Psoas muscle (tissue), 8 donors: ENCODE data around the gene COMP. TPM values are rescaled to one million over a fixed set of nuclear protein-coding genes. Genes with fewer than 3 reads are reported as not detected.
A peak's percentile ranks its signal among the peaks of the same experiment; 100 is the strongest.

Source experiments
- ATAC-seq, 4 donors: fragments of 200-7000 bp; cut with Tn5 transposase; one replicate each; pipeline ENCODE4 v1.9.1; 2020; ENCODE audit warnings: moderate library complexity in 3 of 4, mild to moderate bottlenecking in 2 of 4
- DNase-seq, 2 donors: peaks; one replicate each; pipeline ENCODE4 v3.0.0-alpha.2; 2020
- H3K27ac ChIP-seq: fragments of 200-600 bp; one replicate; pipeline ENCODE4 v1.8.0; 2022
- H3K27me3 ChIP-seq, 3 donors: fragments of 200-600 bp in 1 of 3; one replicate each; pipeline versions ENCODE4 v1.6.1 to v1.8.0; 2013 to 2022; ENCODE audit warnings: low read length in 2 of 3, mild to moderate bottlenecking in 2 of 3, moderate library complexity in 1 of 3; ENCODE audit not compliant: insufficient read depth in 3 of 3
- H3K36me3 ChIP-seq, 2 donors: fragments of 200-600 bp in 1 of 2; one replicate each; pipeline versions ENCODE4 v1.6.1 to v1.8.0; 2013 to 2022; ENCODE audit warnings: low read depth in 1 of 2, mild to moderate bottlenecking in 1 of 2, moderate library complexity in 1 of 2; ENCODE audit not compliant: insufficient read depth in 1 of 2
- H3K4me1 ChIP-seq: fragments of 200-600 bp; one replicate; pipeline ENCODE4 v1.8.0; 2022
- H3K4me3 ChIP-seq: fragments of 200-600 bp; one replicate; pipeline ENCODE4 v1.8.0; 2022; ENCODE audit warnings: mild to moderate bottlenecking
- H3K9me3 ChIP-seq: fragments of 200-600 bp; one replicate; pipeline ENCODE4 v1.8.0; 2022
- CTCF ChIP-seq: fragments of 200-600 bp; IDR thresholded peaks from one replicate; pipeline ENCODE4 v1.8.0; 2022; ENCODE audit warnings: antibody characterized with exemption
- WGBS, 3 donors: extraction: QIAGEN DNeasy Blood & Tissue Kit; methylation state at CpG; one replicate each; pipeline versions ENCODE4 v1.1.6 to v1.1.7; 2013; 5-methylcytosine and 5-hydroxymethylcytosine counted together
- intact Hi-C, 2 donors: fragments of 100-400 bp; cut with DNase I; formaldehyde crosslinking; loops; one replicate each; pipeline versions ENCODE4 v1.11.0 to v1.14.2; 2022
- polyA plus RNA-seq, 3 donors: library from polyadenylated mRNA; stranded (reverse); fragments of 200-250 nt; gene quantifications; one replicate each; pipeline ENCODE4 v1.2.3, GENCODE V29; 2013
- total RNA-seq, 4 donors: library from RNA; stranded (reverse); fragmentation: NEBNext Ultra II Directional in 2 of 4; extraction: Animal tissue kit (Norgen Biotek cat#: 25700) in 2 of 4; gene quantifications; one replicate each; pipeline versions ENCODE4 v1.2.1 to v1.2.4, GENCODE V29; 2021 to 2023
- donor health status: healthy with polysubstance abuse.
- donor health status: DM: no; HTN: no; CAD: no; lungs with moderate emphysema.
- donor health status: Bipolar disorder and iron deficiency.
- donor health status: healthy.
- donor health status: DM: yes; HTN: yes; CAD: no.
- donor health status: DM: no; HTN: no; CAD: no.
- donor health status: DM: no; HTN: no; CAD: no.
- donor health status: DM: yes; HTN: yes; CAD: no.

COMP gene
- total and polyA plus RNA-seq, 7 donors: 0.10 to 1.8 (median 0.84) TPM; not detected in 1

DNA sequence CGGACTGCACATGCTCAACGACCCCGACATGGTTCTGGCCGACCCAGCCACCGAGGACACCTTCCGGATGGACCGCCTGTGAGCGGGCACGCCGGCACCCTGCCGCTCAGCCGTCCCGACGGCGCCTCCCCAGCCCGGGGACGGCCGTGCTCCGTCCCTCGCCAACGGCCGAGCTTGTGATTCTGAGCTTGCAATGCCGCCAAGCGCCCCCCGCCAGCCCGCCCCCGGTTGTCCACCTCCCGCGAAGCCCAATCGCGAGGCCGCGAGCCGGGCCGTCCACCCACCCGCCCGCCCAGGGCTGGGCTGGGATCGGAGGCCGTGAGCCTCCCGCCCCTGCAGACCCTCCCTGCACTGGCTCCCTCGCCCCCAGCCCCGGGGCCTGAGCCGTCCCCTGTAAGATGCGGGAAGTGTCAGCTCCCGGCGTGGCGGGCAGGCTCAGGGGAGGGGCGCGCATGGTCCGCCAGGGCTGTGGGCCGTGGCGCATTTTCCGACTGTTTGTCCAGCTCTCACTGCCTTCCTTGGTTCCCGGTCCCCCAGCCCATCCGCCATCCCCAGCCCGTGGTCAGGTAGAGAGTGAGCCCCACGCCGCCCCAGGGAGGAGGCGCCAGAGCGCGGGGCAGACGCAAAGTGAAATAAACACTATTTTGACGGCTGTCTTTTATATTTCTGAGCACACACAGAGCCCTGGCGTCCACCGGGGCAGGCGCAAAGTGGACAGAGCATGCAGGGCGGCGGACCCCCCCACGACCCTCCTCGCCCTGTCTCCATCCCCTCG lies 13.6 kb downstream of the COMP start:
- ATAC-seq (no peak), DNase-seq (peak in 1 of 2 donors; percentile 51)
- no peaks in the 10 kb centered on the region for H3K36me3 ChIP-seq
- 71 to 86% (median 71%) methylated on average over 51 to 71 of the region's 71 CpGs for WGBS, 3 donors
- intact Hi-C loops: no loop called here
- no peak for TF ChIP-seq CTCF
- no peaks in the 10 kb centered on the region for H3K9me3 ChIP-seq
- H3K27me3 ChIP-seq: no peaks in the 10 kb centered on the region
- H3K4me1 ChIP-seq: no peaks in the 10 kb centered on the region
- no peak overlapping the region for H3K4me3 ChIP-seq
- no peak overlapping the region for H3K27ac ChIP-seq

DNA sequence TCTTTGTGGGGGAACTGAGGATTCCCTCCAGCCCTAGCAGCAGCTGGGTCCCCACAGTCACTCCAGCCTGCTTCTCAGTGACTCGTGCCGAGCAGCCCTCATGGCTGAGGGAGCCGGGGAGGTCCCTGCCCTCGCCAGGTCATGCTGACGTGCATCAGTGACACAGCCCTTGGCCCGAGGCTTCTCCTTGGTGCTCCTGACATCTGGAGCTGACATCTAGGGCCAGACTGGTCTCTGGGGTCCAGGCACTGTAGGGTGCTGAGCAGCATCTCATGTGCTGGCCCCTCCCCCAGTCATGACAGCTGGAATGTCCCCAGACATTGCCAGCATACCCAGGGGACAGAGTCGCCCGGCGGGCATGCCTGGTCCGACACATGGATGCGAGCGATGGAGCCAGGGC lies 14.4 kb downstream of the COMP start:
- H3K4me3 ChIP-seq: no peak overlapping the region
- no peak for TF ChIP-seq CTCF
- WGBS, 3 donors: 65 to 80% (median 69%) methylated on average over 12 of the region's 12 CpGs
- ATAC-seq (no peak), DNase-seq (peak in 1 of 2 donors; percentile 47)
- H3K36me3 ChIP-seq: no peaks in the 10 kb centered on the region
- intact Hi-C loops: no loop called here
- H3K4me1 ChIP-seq: no peaks in the 10 kb centered on the region
- no peak overlapping the region for H3K27ac ChIP-seq
- H3K27me3 ChIP-seq: no peaks in the 10 kb centered on the region
- H3K9me3 ChIP-seq: no peaks in the 10 kb centered on the region

DNA sequence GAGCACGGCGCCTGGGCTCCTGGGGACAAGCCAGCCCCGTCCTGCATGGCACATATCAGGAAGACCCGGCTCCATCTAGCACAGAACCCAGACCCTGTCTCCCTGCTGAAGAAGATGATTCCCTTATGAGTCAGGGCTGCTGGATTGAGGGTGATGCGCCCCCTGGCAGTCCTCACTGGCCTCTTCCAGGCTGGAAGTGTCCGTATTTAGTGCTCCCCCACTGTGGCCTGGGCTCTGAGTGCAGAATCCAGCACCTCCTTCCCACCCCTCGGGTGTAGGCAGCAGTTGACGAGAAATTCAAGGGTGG lies 14.9 kb downstream of the COMP start:
- H3K4me1 ChIP-seq: no peaks in the 10 kb centered on the region
- no peaks in the 10 kb centered on the region for H3K27me3 ChIP-seq
- DNase-seq (no peak), ATAC-seq (no peak)
- intact Hi-C loops: no loop called here
- no peaks in the 10 kb centered on the region for H3K36me3 ChIP-seq
- 76 to 88% (median 82%) methylated on average over 8 of the region's 8 CpGs for WGBS, 3 donors
- H3K9me3 ChIP-seq: no peaks in the 10 kb centered on the region
- no peak overlapping the region for H3K4me3 ChIP-seq
- TF ChIP-seq CTCF: no peak
- no peak overlapping the region for H3K27ac ChIP-seq

GRCh38 chr19:18775586-18776287 lies 15.4 kb downstream of the COMP start:
- intact Hi-C loops: no loop called here
- Histone ChIP-seq H3K4me3 (no peak overlapping the region), H3K27ac (no peak overlapping the region), H3K36me3 (no peaks in the 10 kb centered on the region), H3K4me1 (no peaks in the 10 kb centered on the region), H3K27me3 (no peaks in the 10 kb centered on the region), H3K9me3 (no peaks in the 10 kb centered on the region)
- ATAC-seq (peak in 1 of 4 donors; percentile 5), DNase-seq (no peak)
- no peak for TF ChIP-seq CTCF
- 83 to 85% (median 85%) methylated on average over 32 to 33 of the region's 33 CpGs for WGBS, 3 donors
